Muscle of arm (tissue), 12 donors: ENCODE data around the gene C2orf42. TPM values are rescaled to one million over a fixed set of nuclear protein-coding genes. Genes with fewer than 3 reads are reported as not detected.
"Not testable (repeated sequence)": the region's sequence is repeated elsewhere in the genome, so short reads cannot be mapped to it uniquely, and the experiment has no call there.

Experiments used
- DNase-seq: peaks from one replicate; pipeline ENCODE4 v3.0.0-alpha.2; 2013
- polyA plus RNA-seq, 12 donors: library from polyadenylated mRNA; unstranded; fragments of 120-200 nt; gene quantifications; one replicate each; pipeline ENCODE4 v1.2.1, GENCODE V29; 2013; ENCODE audit not compliant: insufficient read length in 12 of 12

The C2orf42 gene
- polyA plus RNA-seq, 12 donors, result 7.5 to 12.9 (median 9.7) TPM; not detected in 1

DNA sequence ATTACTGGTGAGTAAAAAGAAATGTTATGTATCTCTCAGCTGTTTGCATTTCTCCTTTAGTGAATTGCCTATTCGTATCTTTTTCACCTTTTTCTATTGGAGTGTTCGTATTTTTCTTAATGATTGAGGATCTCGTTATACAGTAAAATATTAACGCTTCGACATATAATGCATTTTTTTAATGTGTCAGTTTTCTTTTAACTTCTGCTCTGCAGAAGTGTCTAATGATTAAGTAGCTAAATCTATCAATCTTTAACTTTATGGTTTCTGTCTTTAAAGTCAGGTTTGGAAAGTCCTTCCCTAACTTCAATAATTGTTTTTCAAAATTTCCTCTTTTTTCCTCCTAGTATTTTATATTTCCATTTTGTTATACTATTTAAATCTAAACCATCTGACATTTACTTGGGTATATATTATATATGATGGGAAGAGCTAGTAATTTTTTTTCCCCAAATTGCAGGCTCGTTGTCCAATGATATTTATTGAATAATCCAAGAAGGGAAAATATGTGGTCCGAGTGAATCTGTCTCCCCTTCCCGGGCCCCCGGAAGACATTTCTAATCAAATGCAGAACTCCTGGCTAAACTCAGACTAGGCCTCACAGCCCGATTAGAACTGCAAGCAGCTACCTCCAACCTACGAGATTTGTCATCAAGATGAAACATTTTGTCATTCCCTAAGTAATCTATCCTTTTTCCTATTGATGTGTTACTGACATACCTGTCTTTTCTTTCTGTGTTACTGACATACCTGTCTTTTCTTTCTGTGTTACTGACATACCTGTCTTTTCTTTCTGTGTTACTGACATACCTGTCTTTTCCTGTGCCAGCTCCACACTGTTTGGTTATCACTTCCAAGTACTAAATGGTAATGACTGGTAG is 86.3 kb downstream of the C2orf42 start:
- DNase-seq, result peak; percentile 88

DNA sequence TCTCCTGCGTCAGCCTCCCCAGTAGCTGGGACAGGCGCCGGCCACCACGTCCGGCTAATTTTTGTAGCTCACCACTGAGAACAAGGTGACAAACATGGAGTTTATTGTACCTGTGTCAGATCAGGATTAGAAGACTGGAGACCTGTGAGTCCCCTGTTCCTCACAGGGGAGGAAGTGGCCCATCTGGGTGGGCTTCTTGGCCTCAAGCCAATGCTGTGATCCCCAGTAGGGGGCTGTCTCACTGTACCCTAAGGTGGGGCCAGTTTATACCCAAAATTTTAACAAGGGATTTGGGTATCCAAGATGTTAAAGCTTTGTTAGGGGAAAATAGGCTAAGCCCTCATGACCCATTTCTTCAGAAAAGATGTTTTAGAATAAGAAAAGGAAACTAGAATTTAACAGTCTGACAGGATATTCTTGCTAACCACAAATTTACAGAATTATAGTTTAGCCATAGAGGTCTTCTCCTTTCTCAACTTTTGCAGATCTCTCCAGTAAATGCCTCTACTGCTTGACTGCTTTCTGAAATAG is 87.2 kb downstream of the C2orf42 start:
- DNase-seq, result no peak

DNA sequence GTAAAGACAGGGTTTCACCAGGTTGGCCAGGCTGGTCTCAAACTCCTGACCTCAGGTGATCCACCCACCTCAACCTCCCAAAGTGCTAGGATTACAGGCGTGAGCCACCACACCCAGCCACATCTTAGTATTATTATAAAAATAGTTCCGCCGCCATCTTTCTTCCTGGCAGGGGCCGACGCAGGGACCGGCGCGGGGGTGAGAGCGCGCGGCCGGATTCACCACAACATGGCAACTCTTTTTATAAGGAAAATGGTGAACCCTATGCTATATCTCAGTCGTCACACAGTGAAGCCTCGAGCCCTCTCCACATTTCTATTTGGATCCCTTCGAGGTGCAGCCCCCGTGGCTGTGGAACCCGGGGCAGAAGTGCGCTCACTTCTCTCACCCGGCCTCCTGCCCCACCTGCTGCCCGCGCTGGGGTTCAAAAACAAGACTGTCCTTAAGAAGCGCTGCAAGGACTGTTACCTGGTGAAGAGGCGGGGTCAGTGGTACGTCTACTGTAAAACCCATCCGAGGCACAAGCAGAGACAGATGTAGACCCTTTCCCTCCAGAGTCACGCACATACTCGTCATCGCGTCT is 88.4 kb downstream of the C2orf42 start:
- not testable (repeated sequence) for DNase-seq

DNA sequence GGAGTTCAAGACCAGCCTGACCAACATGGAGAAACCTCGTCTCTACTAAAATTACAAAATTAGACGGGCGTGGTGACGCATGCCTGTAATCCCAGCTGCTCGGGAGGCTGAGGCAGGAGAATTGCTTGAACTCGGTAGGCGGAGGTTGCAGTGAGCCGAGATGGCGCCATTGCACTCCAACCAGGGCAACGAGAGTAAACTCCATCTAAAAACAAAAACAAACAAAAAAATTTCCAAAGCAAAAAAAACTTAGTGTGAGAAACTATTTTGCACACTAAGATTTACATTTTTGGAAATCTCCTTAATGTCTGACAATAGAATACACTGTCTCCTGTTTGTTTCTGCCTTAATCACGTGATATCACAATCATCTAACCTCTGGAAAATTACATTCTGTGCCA is 89.1 kb downstream of the C2orf42 start:
- not testable (repeated sequence) for DNase-seq

DNA sequence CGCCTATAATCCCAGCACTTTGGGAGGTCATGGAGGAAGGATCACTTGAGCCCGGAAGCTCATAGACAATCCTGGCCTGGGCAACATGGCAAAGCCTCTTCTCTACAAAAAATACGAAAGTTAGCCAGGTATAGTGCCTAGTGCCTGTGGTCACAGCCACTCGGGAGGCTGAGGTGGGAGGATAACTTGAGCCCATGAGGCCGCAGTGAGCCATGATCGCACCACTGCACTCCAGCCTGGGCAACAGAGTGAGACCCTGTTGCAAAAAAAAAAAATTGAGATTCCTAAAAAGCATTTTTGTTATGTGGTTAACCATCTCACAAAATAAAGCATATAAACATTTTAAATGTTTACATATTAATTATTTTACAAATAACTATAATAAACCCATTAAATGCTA is 89.6 kb downstream of the C2orf42 start:
- no peak for DNase-seq

Other genes with a start within 250 kb of the C2orf42 start
- 1 to 10 TPM in 10 of 12 donors, not detected in 2; 1.6 to 4.6 (median 2.8) TPM for gene ASPRV1, start 229.4 kb downstream of the C2orf42 start, polyA plus RNA-seq
- gene PCBP1, start 103.5 kb downstream of the C2orf42 start, polyA plus RNA-seq, result 100 to 1,000 TPM in 11 of 12 donors, not detected in 1; 201 to 310 (median 264) TPM
- gene TIA1, start 57.6 kb upstream of the C2orf42 start, polyA plus RNA-seq, result 100 to 1,000 TPM in 11 of 12 donors, not detected in 1; 126 to 347 (median 208) TPM
- gene PCYOX1, start 67.1 kb upstream of the C2orf42 start, polyA plus RNA-seq, result 10 to 100 TPM in 11 of 12 donors, not detected in 1; 33.9 to 43.1 (median 37.8) TPM
- 100 to 1,000 TPM in 3 of 12 donors, 10 to 100 TPM in 8, not detected in 1; 48.4 to 109 (median 89.8) TPM for gene SNRPG, start 102.7 kb upstream of the C2orf42 start, polyA plus RNA-seq
- gene FAM136A, start 111.0 kb upstream of the C2orf42 start, polyA plus RNA-seq, result 10 to 100 TPM in 11 of 12 donors, not detected in 1; 35.9 to 50.3 (median 41.4) TPM